ENCODE data around the gene MRGPRG.

- no peak for TF ChIP-seq CTCF (conservative IDR thresholded peaks at IDR 0.05; ENCODE audit: low read length)
- no peak for TF ChIP-seq EZH2phosphoT487 (IDR thresholded peaks at IDR 0.05; ENCODE audit: borderline replicate concordance, low read depth, low read length)
Observed at GRCh38 chr11:3201677-3202181, 16.9 kb downstream of the MRGPRG start.
